CD14-positive monocyte (primary cell): ENCODE results near the gene GTF3C1. TPM values are rescaled to one million over a fixed set of nuclear protein-coding genes. Genes with fewer than 3 reads are reported as not detected.
"Not testable (repeated sequence)": the region's sequence is repeated elsewhere in the genome, so short reads cannot be mapped to it uniquely, and the experiment has no call there.

Experiments used
- DNase-seq, 3 donors: peaks; one replicate each; pipeline ENCODE4 v3.0.0-alpha.2; 2011 to 2022
- H2AFZ ChIP-seq: 2 replicates; pipeline ENCODE4 v1.6.0; 2012; ENCODE audit warnings: mild to moderate bottlenecking, low read depth, low read length, inconsistent platforms; ENCODE audit not compliant: insufficient read depth, poor library complexity, severe bottlenecking
- H3K27ac ChIP-seq, 2 donors: 1 replicate in 1 of 2; 2 replicates in 1 of 2; pipeline ENCODE4 v1.5.1; 2012 to 2013; ENCODE audit warnings: low read length in 2 of 2, control low read depth in 1 of 2, inconsistent platforms in 1 of 2, low read depth in 1 of 2, mild to moderate bottlenecking in 1 of 2
- H3K27me3 ChIP-seq, 2 donors: one replicate each; pipeline versions ENCODE4 v1.6.0 to v1.6.1; 2011 to 2013; ENCODE audit warnings: low read length in 2 of 2; ENCODE audit not compliant: control insufficient read depth in 2 of 2, insufficient read depth in 2 of 2
- H3K36me3 ChIP-seq, 2 donors: replicated peaks in 1 of 2; 1 replicate in 1 of 2; 2 replicates in 1 of 2; pipeline versions ENCODE4 v1.5.1 to v1.6.1; 2012 to 2013; ENCODE audit warnings: low read length in 2 of 2, control low read depth in 1 of 2, inconsistent platforms in 1 of 2, mild to moderate bottlenecking in 1 of 2; ENCODE audit not compliant: insufficient read depth in 2 of 2, control insufficient read depth in 1 of 2
- H3K4me1 ChIP-seq, 2 donors: 1 replicate in 1 of 2; 2 replicates in 1 of 2; pipeline versions ENCODE4 v1.5.1 to v1.6.1; 2012 to 2013; ENCODE audit warnings: low read length in 2 of 2, control low read depth in 1 of 2, inconsistent platforms in 1 of 2, mild to moderate bottlenecking in 1 of 2, moderate library complexity in 1 of 2; ENCODE audit not compliant: insufficient read depth in 2 of 2, control insufficient read depth in 1 of 2
- H3K4me2 ChIP-seq: replicated peaks from 2 replicates; pipeline ENCODE3; 2012; ENCODE audit warnings: low read length, moderate library complexity, mild to moderate bottlenecking; ENCODE audit not compliant: poor library complexity, severe bottlenecking; ENCODE audit errors: extremely low read depth
- H3K4me3 ChIP-seq, 3 experiments: fragments of 200-600 bp in 1 of 3; sonication (generic) in 1 of 3; replicated peaks in 1 of 3; 1 replicate in 2 of 3; 2 replicates in 1 of 3; pipeline ENCODE4 v1.5.1; 2011 to 2013; ENCODE audit warnings: low read length in 3 of 3, mild to moderate bottlenecking in 3 of 3, control low read depth in 2 of 3, low read depth in 2 of 3, inconsistent platforms in 1 of 3, moderate library complexity in 1 of 3
- H3K79me2 ChIP-seq: 2 replicates; pipeline ENCODE4 v1.6.0; 2012; ENCODE audit warnings: mild to moderate bottlenecking, control low read depth, inconsistent platforms, low read length, moderate library complexity; ENCODE audit not compliant: insufficient read depth
- H3K9ac ChIP-seq: 2 replicates; pipeline ENCODE4 v1.6.0; 2017; ENCODE audit warnings: low read length, mild to moderate bottlenecking; ENCODE audit not compliant: insufficient read depth, poor library complexity, severe bottlenecking
- H3K9me3 ChIP-seq, 2 donors: replicated peaks in 1 of 2; 1 replicate in 1 of 2; 2 replicates in 1 of 2; pipeline versions ENCODE4 v1.5.1 to v1.6.1; 2012 to 2013; ENCODE audit warnings: low read length in 2 of 2, control low read depth in 1 of 2; ENCODE audit not compliant: control insufficient read depth in 1 of 2, insufficient read depth in 1 of 2
- H4K20me1 ChIP-seq: 2 replicates; pipeline ENCODE4 v1.6.0; 2012; ENCODE audit warnings: mild to moderate bottlenecking, low read length, control low read depth, moderate library complexity; ENCODE audit not compliant: insufficient read depth
- H3K27ac Mint-ChIP-seq, 7 donors: one replicate each; pipeline ENCODE4 v1.8.0; 2020; ENCODE audit warnings: mild to moderate bottlenecking in 7 of 7, mixed read lengths in 7 of 7, moderate library complexity in 6 of 7, inconsistent platforms in 2 of 7
- H3K27me3 Mint-ChIP-seq, 3 donors: one replicate each; pipeline ENCODE4 v1.8.0; 2021 to 2022; ENCODE audit warnings: low read depth in 3 of 3, mild to moderate bottlenecking in 3 of 3, mixed read lengths in 3 of 3, moderate library complexity in 3 of 3, inconsistent platforms in 1 of 3
- H3K36me3 Mint-ChIP-seq, 2 donors: one replicate each; pipeline ENCODE4 v1.8.0; 2020; ENCODE audit warnings: mixed read lengths in 2 of 2, inconsistent platforms in 1 of 2, mild to moderate bottlenecking in 1 of 2
- H3K4me1 Mint-ChIP-seq: one replicate; pipeline ENCODE4 v1.8.0; 2020; ENCODE audit warnings: mild to moderate bottlenecking, mixed read lengths
- H3K4me3 Mint-ChIP-seq, 2 donors: one replicate each; pipeline ENCODE4 v1.8.0; 2020; ENCODE audit warnings: mild to moderate bottlenecking in 2 of 2, mixed read lengths in 2 of 2, moderate library complexity in 1 of 2
- H3K9me3 Mint-ChIP-seq, 7 donors: one replicate each; pipeline ENCODE4 v1.8.0; 2020 to 2022; ENCODE audit warnings: mixed read lengths in 7 of 7, mild to moderate bottlenecking in 6 of 7, moderate library complexity in 6 of 7, inconsistent platforms in 2 of 7
- WGBS: methylation state at CpG from one replicate; pipeline ENCODE4 v1.1.5; 2013; ENCODE audit warnings: missing lambda C conversion rate; ENCODE audit not compliant: insufficient coverage; 5-methylcytosine and 5-hydroxymethylcytosine counted together
- intact Hi-C, 2 donors: fragments of 100-400 bp; cut with micrococcal nuclease; formaldehyde crosslinking; loops; one replicate each; pipeline versions ENCODE4 v1.15.0 to v1.15.1; 2023
- polyA plus RNA-seq, 3 donors: library from polyadenylated mRNA; depleted of rRNA in 1 of 3; unstranded in 2 of 3; stranded (reverse) in 1 of 3; fragments of 300-500 nt in 2 of 3; fragments of >200 nt in 1 of 3; fragmentation: Illumina TruSeq in 2 of 3; gene quantifications; 1 replicate in 2 of 3; 2 replicates in 1 of 3; pipeline ENCODE4 v1.2.3, GENCODE V29; 2012 to 2021
- TF ChIP-seq, protein P1 (sequence below): fragments of 200-600 bp; IDR thresholded peaks from one replicate; pipeline ENCODE4 v1.8.0; 2022; ENCODE audit warnings: antibody characterized with exemption, mild to moderate bottlenecking

The GTF3C1 gene
- polyA plus RNA-seq, 3 donors: 7.0 to 22.0 (median 12.8) TPM

DNA sequence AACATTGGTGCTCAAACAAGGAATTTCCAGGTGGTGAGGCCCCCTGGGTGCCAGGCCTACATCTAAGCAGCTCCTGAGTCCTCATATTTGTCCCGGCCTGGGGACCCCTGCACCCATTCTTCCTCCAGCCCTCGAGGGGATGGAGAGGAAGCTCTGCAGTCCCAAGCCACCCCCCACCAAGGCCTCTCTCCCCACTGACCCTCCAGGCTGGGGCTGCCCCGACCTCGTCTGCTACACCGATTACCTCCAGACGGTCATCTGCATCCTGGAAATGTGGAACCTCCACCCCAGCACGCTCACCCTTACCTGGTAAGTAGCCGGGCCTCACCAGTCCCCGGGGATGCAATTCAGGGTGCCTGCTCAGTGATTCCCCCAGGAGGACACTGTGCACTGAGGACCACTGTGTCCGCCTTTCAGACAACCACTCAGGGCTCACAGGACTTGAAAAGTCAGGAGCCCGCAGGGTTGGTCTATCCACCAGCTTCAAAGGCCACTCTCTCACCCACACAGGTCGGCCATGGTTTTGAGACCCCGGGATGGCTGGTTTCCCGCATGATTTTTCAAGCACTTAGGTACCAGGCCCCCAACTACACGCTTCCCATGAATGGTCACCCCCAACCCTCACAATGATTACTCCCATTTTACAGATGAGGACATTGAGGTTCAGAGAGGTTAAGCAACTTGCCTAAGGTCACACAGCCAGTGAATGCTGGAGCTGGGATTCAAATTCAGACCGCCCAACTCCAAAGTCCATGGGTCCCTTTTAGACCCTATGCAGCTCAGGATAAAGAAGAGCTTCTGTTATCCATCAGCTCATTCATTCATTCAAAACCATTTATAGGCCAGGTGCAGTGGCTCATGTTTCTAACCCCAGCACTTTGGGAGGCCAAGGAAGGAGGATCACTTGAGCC is 115.3 kb downstream of the GTF3C1 start:
- no peak for DNase-seq
- no peak overlapping the region for H3K9ac ChIP-seq
- no peaks in the 10 kb centered on the region for H3K9me3 ChIP-seq
- TF ChIP-seq, protein P1, sequence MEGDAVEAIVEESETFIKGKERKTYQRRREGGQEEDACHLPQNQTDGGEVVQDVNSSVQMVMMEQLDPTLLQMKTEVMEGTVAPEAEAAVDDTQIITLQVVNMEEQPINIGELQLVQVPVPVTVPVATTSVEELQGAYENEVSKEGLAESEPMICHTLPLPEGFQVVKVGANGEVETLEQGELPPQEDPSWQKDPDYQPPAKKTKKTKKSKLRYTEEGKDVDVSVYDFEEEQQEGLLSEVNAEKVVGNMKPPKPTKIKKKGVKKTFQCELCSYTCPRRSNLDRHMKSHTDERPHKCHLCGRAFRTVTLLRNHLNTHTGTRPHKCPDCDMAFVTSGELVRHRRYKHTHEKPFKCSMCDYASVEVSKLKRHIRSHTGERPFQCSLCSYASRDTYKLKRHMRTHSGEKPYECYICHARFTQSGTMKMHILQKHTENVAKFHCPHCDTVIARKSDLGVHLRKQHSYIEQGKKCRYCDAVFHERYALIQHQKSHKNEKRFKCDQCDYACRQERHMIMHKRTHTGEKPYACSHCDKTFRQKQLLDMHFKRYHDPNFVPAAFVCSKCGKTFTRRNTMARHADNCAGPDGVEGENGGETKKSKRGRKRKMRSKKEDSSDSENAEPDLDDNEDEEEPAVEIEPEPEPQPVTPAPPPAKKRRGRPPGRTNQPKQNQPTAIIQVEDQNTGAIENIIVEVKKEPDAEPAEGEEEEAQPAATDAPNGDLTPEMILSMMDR: no peak
- H3K27ac ChIP-seq: no peak overlapping the region
- Mint-ChIP-seq H3K27me3 (peaks cover 27 to 33% (median 32%) of the 10 kb centered on the region in 3 donors), H3K4me1 (peaks cover 22% of the 10 kb centered on the region), H3K4me3 (no peak overlapping the region), H3K36me3 (peaks cover 2 to 8% of the 10 kb centered on the region in 2 donors), H3K9me3 (peaks cover 0 to 4% (median 0%) of the 10 kb centered on the region in 7 donors), H3K27ac (no peak overlapping the region)
- H3K4me2 ChIP-seq: no peak overlapping the region
- 93% methylated on average over 9 of the region's 16 CpGs for WGBS
- H3K36me3 ChIP-seq: no peaks in the 10 kb centered on the region
- peaks cover 0 to 7% of the 10 kb centered on the region in 2 donors for H3K27me3 ChIP-seq
- H4K20me1 ChIP-seq: no peaks in the 10 kb centered on the region
- H3K4me3 ChIP-seq: no peak overlapping the region
- no peak overlapping the region for H2AFZ ChIP-seq
- H3K4me1 ChIP-seq: peaks cover 7 to 14% of the 10 kb centered on the region in 2 donors
- intact Hi-C loops: no loop called here
- no peaks in the 10 kb centered on the region for H3K79me2 ChIP-seq

DNA sequence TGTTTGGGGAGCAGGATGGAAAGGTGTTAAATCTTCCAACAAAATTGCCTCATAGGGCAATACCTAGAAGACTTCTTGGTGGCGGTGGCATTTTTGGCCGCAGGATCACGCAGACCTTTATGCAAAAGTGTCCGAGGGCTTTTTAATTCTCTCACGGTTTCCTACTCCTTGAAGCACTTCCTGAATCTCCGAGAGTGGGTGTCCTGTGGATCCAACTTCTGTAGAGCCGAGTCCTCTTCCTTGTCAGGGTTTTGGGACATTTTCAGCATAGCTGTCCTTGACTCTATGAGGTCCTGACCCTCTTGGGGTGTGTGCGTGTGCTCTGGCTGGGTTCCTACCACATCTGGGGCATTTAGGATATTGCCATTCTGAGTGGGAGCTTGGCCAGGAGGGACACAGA is 116.1 kb downstream of the GTF3C1 start:
- no peak for DNase-seq
- Histone ChIP-seq H4K20me1 (no peaks in the 10 kb centered on the region), H3K36me3 (no peaks in the 10 kb centered on the region), H3K4me1 (peaks cover 7 to 14% of the 10 kb centered on the region in 2 donors), H3K27ac (no peak overlapping the region), H3K9me3 (no peaks in the 10 kb centered on the region), H2AFZ (no peak overlapping the region), H3K27me3 (peaks cover 0 to 7% of the 10 kb centered on the region in 2 donors), H3K4me3 (no peak overlapping the region), H3K4me2 (no peak overlapping the region), H3K79me2 (no peaks in the 10 kb centered on the region), H3K9ac (no peak overlapping the region)
- Mint-ChIP-seq H3K27ac (peak overlapping the region in 1 of 7 donors; percentile 41), H3K4me1 (peaks cover 22% of the 10 kb centered on the region), H3K4me3 (no peak overlapping the region), H3K9me3 (peaks cover 0 to 4% (median 0%) of the 10 kb centered on the region in 7 donors), H3K36me3 (peaks cover 2 to 5% of the 10 kb centered on the region in 2 donors), H3K27me3 (peaks cover 27 to 33% (median 33%) of the 10 kb centered on the region in 3 donors)
- WGBS: 55% methylated on average over 7 of the region's 8 CpGs
- TF ChIP-seq, protein P1: no peak
- intact Hi-C loops: no loop called here

DNA sequence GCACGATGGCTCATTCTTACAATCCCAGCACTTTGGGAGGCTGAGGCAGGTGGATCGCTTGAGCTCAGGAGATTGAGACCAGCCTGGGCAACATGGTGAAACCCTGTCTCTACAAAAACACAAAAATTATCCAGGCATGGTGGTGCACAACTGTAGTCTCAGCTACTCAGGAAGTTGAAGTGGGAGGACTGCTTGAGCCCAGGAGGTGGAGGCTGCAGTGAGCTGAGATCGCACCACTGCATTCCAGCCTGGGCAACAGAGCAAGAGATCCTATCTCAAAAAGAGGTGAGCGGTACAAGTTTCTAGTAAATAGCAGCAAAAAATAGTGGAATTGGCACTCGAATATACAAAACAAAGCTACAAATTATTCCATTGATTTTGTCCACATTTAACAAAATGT is 116.5 kb downstream of the GTF3C1 start:
- peaks cover 7 to 14% of the 10 kb centered on the region in 2 donors for H3K4me1 ChIP-seq
- H2AFZ ChIP-seq, H3K36me3 Mint-ChIP-seq, H3K36me3 ChIP-seq, DNase-seq, H4K20me1 ChIP-seq, H3K9me3 ChIP-seq, H3K79me2 ChIP-seq, intact Hi-C loops, H3K4me3 Mint-ChIP-seq, H3K9me3 Mint-ChIP-seq, H3K27ac Mint-ChIP-seq, H3K27ac ChIP-seq, H3K9ac ChIP-seq, H3K4me2 ChIP-seq, H3K27me3 ChIP-seq, H3K4me3 ChIP-seq: not testable (repeated sequence)
- Mint-ChIP-seq H3K27me3 (peaks cover 27 to 34% (median 33%) of the 10 kb centered on the region in 3 donors), H3K4me1 (peaks cover 22% of the 10 kb centered on the region)
- 75% methylated on average over 1 of the region's 5 CpGs for WGBS
